SK-N-SH (cell line): ENCODE data around the gene RAE1. TPM values are rescaled to one million over a fixed set of nuclear protein-coding genes. Genes with fewer than 3 reads are reported as not detected.

Source experiments
- CTCF ChIA-PET: fragments of 300-600, 350-600 bp; formaldehyde crosslinking; extraction: SDS; loops from one replicate; lab custom pipeline; 2021; lab: Yijun Ruan, JAX
- POLR2A ChIA-PET: fragments of 350-600 bp; sonication (Branson Sonifier 250); formaldehyde crosslinking; extraction: SDS; loops from one replicate; lab custom pipeline; 2020; ENCODE audit warnings: antibody characterized with exemption, inconsistent platforms; lab: Yijun Ruan, JAX
- DNase-seq: peaks from one replicate; pipeline ENCODE4 v3.0.0; 2012
- H2AFZ ChIP-seq: fragments of 200-600 bp; sonication (generic); 2 replicates; pipeline ENCODE4 v1.8.1; 2016; ENCODE audit warnings: antibody characterized with exemption, mild to moderate bottlenecking, low read depth
- H3F3A ChIP-seq: fragments of 200-600 bp; sonication (generic); replicated peaks from 2 replicates; pipeline ENCODE3; 2016; ENCODE audit warnings: antibody characterized with exemption, mild to moderate bottlenecking; ENCODE audit not compliant: insufficient read depth
- H3K27ac ChIP-seq, 2 experiments: fragments of 200-500 bp in 1 of 2; fragments of 200-600 bp in 1 of 2; sonication (Bioruptor generic) in 1 of 2; sonication (generic), shearing (Covaris generic) in 1 of 2; 2 replicates each; pipeline versions ENCODE4 v1.5.1 to v1.6.1; 2014 to 2016; ENCODE audit warnings: low read depth in 2 of 2, inconsistent platforms in 1 of 2, low read length in 1 of 2, mild to moderate bottlenecking in 1 of 2, mixed read lengths in 1 of 2
- H3K27me3 ChIP-seq: fragments of 200-600 bp; sonication (generic), shearing (Covaris generic); 2 replicates; pipeline ENCODE4 v1.6.1; 2016; ENCODE audit warnings: mixed run types; ENCODE audit not compliant: insufficient read depth
- H3K36me3 ChIP-seq, 2 experiments: fragments of 200-500 bp in 1 of 2; fragments of 200-600 bp in 1 of 2; sonication (Bioruptor generic) in 1 of 2; sonication (generic) in 1 of 2; replicated peaks in 1 of 2; 2 replicates each; pipeline versions ENCODE3 to v1.5.1; 2014 to 2016; ENCODE audit warnings: low read length in 1 of 2, mild to moderate bottlenecking in 1 of 2; ENCODE audit not compliant: insufficient read depth in 2 of 2, control insufficient read depth in 1 of 2
- H3K4me1 ChIP-seq, 2 experiments: fragments of 200-500 bp in 1 of 2; fragments of 200-600 bp in 1 of 2; sonication (Bioruptor generic) in 1 of 2; sonication (generic), shearing (Covaris generic) in 1 of 2; 2 replicates each; pipeline versions ENCODE4 v1.5.1 to v1.6.1; 2014 to 2016; ENCODE audit warnings: low read depth in 1 of 2, low read length in 1 of 2, mixed run types in 1 of 2; ENCODE audit not compliant: insufficient read depth in 2 of 2, control insufficient read depth in 1 of 2
- H3K4me2 ChIP-seq: fragments of 200-600 bp; sonication (generic), shearing (Covaris generic); 2 replicates; pipeline ENCODE4 v1.6.1; 2017; ENCODE audit warnings: mixed run types
- H3K4me3 ChIP-seq, 2 experiments: fragments of 200-500 bp in 1 of 2; fragments of 200-600 bp in 1 of 2; sonication (Bioruptor generic) in 1 of 2; sonication (generic), shearing (Covaris generic) in 1 of 2; 2 replicates each; pipeline versions ENCODE4 v1.5.1 to v1.8.1; 2014 to 2016; ENCODE audit warnings: low read depth in 2 of 2, inconsistent platforms in 1 of 2, low read length in 1 of 2, mild to moderate bottlenecking in 1 of 2, mixed read lengths in 1 of 2, moderate library complexity in 1 of 2
- H3K79me2 ChIP-seq: fragments of 200-600 bp; sonication (generic); 2 replicates; pipeline ENCODE4 v1.8.1; 2017; ENCODE audit warnings: mild to moderate bottlenecking; ENCODE audit not compliant: insufficient read depth
- H3K9ac ChIP-seq: fragments of 200-600 bp; sonication (generic); 2 replicates; pipeline ENCODE4 v1.6.1; 2017; ENCODE audit warnings: mixed run types
- H3K9me2 ChIP-seq: fragments of 200-600 bp; sonication (generic); 2 replicates; pipeline ENCODE4 v1.6.1; 2017; ENCODE audit warnings: mixed run types
- H3K9me3 ChIP-seq: fragments of 200-600 bp; sonication (generic); 2 replicates; pipeline ENCODE4 v1.6.1; 2017; ENCODE audit warnings: mixed run types, mild to moderate bottlenecking, moderate library complexity
- H4K20me1 ChIP-seq: fragments of 200-600 bp; sonication (generic); 2 replicates; pipeline ENCODE4 v1.6.1; 2017; ENCODE audit warnings: mild to moderate bottlenecking, mixed run types; ENCODE audit not compliant: insufficient read depth
- EP300 ChIP-seq, 2 experiments: IDR thresholded peaks; 2 replicates each; pipeline versions ENCODE4 v1.4.0 to v1.6.1; 2012; ENCODE audit warnings: borderline replicate concordance in 1 of 2, low read depth in 1 of 2, low read length in 1 of 2
- FOSL2 ChIP-seq: IDR thresholded peaks from 2 replicates; pipeline ENCODE4 v1.4.0; 2012; ENCODE audit warnings: low read depth, mild to moderate bottlenecking, moderate library complexity, borderline replicate concordance
- NFIC ChIP-seq: IDR thresholded peaks from 2 replicates; pipeline ENCODE4 v1.4.0; 2012; ENCODE audit warnings: borderline replicate concordance
- RCOR1 ChIP-seq: fragments of 150-350 bp; IDR thresholded peaks from 2 replicates; pipeline ENCODE4 v1.6.1; 2017; ENCODE audit warnings: antibody characterized with exemption, low read length
- TCF12 ChIP-seq: IDR thresholded peaks from 2 replicates; pipeline ENCODE4 v1.4.0; 2012
- WGBS: methylation state at CpG from one replicate; pipeline ENCODE4 v1.1.6; 2017; ENCODE audit warnings: low lambda C conversion rate; 5-methylcytosine and 5-hydroxymethylcytosine counted together
- polyA plus RNA-seq, 3 experiments: library from polyadenylated mRNA; depleted of rRNA; stranded (reverse); fragments of >200 nt; gene quantifications; 2 replicates each; pipeline ENCODE4 v1.2.3, GENCODE V29; 2012
- TF ChIP-seq, protein P1 (sequence below): IDR thresholded peaks from 2 replicates; pipeline ENCODE4 v1.4.0; 2012; ENCODE audit warnings: low read depth, borderline replicate concordance
- TF ChIP-seq, protein P2 (sequence below): fragments of 200-600 bp; sonication (generic); IDR thresholded peaks from 2 replicates; pipeline ENCODE4 v1.6.1; 2017; ENCODE audit warnings: antibody characterized with exemption, mild to moderate bottlenecking, moderate library complexity

The RAE1 gene
- polyA plus RNA-seq, 1 of the 3 experiments (the other 2 are of a cell fraction), result 82.4 TPM

DNA sequence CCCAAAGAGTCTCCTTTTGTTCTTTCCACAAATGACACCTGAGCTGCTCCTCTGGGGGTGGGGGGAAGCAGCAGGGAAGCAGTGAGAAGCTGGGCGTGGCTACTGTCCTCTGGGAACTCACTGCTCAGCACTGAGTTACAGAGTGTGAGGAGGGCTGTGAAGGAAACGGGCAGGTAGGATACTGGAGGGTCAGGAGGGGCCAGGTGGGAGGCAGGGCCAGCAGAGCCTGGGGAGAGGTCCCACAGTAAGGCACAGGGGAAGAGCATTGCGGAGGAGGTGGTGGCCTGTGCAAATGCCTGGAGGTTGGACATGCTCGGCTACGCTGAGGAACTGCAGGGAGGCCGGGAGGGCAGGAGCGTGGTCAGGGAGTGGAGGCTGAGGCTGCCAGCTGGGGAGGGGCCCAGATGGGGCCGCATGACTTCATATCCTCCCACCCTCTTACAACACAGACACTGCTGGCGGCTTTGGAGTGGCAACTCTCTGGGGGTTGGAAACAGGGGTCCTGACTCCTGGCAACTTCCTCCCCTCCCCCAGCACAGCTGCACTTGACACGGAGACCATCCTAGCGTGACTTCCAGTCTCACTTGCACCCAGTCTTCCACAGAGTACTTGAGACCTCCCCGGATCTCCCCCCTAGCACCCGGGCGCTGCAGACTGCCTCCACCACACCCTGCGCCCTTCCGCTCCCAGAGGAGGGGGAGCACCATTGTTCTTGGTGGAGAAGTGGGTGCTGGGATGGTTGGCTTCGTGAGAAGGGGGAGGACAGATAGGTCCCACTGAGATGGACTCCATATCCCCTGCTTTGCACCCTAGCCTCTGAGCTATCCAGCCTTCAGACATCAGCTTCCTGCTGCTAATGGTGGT is 74.3 kb downstream of the RAE1 start:
- ChIA-PET CTCF (no interaction called here), POLR2A (no interaction called here)
- Histone ChIP-seq H4K20me1 (no peaks in the 10 kb centered on the region), H3K27ac (no peak overlapping the region), H3K36me3 (no peaks in the 10 kb centered on the region), H3K9me3 (no peaks in the 10 kb centered on the region), H3K9ac (no peak overlapping the region), H3K79me2 (no peaks in the 10 kb centered on the region), H3K4me3 (no peak overlapping the region), H2AFZ (no peak overlapping the region), H3K4me2 (no peak overlapping the region), H3K4me1 (no peaks in the 10 kb centered on the region), H3K27me3 (no peaks in the 10 kb centered on the region), H3K9me2 (no peaks in the 10 kb centered on the region), H3F3A (no peaks in the 10 kb centered on the region)
- TF ChIP-seq FOSL2, result no peak
- TF ChIP-seq NFIC, result no peak
- TF ChIP-seq, protein P1, sequence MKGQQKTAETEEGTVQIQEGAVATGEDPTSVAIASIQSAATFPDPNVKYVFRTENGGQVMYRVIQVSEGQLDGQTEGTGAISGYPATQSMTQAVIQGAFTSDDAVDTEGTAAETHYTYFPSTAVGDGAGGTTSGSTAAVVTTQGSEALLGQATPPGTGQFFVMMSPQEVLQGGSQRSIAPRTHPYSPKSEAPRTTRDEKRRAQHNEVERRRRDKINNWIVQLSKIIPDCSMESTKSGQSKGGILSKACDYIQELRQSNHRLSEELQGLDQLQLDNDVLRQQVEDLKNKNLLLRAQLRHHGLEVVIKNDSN, result no peak
- TF ChIP-seq EP300 (IDR thresholded peaks at IDR 0.05; ENCODE audit: borderline replicate concordance in 1 of 2, low read depth in 1 of 2, low read length in 1 of 2), result no peak
- no peak for TF ChIP-seq TCF12
- TF ChIP-seq, protein P2, sequence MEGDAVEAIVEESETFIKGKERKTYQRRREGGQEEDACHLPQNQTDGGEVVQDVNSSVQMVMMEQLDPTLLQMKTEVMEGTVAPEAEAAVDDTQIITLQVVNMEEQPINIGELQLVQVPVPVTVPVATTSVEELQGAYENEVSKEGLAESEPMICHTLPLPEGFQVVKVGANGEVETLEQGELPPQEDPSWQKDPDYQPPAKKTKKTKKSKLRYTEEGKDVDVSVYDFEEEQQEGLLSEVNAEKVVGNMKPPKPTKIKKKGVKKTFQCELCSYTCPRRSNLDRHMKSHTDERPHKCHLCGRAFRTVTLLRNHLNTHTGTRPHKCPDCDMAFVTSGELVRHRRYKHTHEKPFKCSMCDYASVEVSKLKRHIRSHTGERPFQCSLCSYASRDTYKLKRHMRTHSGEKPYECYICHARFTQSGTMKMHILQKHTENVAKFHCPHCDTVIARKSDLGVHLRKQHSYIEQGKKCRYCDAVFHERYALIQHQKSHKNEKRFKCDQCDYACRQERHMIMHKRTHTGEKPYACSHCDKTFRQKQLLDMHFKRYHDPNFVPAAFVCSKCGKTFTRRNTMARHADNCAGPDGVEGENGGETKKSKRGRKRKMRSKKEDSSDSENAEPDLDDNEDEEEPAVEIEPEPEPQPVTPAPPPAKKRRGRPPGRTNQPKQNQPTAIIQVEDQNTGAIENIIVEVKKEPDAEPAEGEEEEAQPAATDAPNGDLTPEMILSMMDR, result no peak
- 79% methylated on average over 12 of the region's 17 CpGs for WGBS
- DNase-seq, result no peak

DNA sequence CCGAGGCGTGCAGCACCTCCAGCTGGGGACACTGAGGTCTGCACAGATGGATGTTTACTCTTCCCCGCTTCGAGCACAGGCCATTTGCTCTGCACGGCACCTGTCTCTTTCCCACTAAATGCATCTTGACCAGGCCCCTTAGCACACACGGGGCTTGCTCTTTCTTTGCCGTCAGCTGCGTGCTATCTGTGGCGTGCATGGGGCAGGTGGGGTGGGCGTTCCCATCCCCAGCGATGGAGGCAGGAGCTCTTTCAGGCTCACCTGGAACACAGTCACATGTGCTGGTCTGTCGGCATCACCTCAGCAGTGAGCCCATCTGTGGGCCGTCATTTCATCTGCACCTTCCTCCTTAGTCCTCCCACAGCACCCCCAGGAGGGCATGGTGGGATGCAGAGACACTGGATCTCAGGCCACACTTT is 75.2 kb downstream of the RAE1 start:
- TF ChIP-seq, protein P2, result no peak
- TF ChIP-seq RCOR1, result no peak
- no peaks in the 10 kb centered on the region for H3K9me3 ChIP-seq
- no peak overlapping the region for H3K4me3 ChIP-seq
- no peak for DNase-seq
- H3K9ac ChIP-seq, result no peak overlapping the region
- H3K79me2 ChIP-seq, result no peaks in the 10 kb centered on the region
- no peaks in the 10 kb centered on the region for H3F3A ChIP-seq
- no peaks in the 10 kb centered on the region for H4K20me1 ChIP-seq
- no peak overlapping the region for H3K4me2 ChIP-seq
- POLR2A ChIA-PET, result no interaction called here
- 78% methylated on average over 12 of the region's 13 CpGs for WGBS
- no peaks in the 10 kb centered on the region for H3K4me1 ChIP-seq
- H3K27ac ChIP-seq, result no peak overlapping the region
- H2AFZ ChIP-seq, result no peak overlapping the region
- no peaks in the 10 kb centered on the region for H3K36me3 ChIP-seq
- no peaks in the 10 kb centered on the region for H3K27me3 ChIP-seq
- CTCF ChIA-PET, result interaction anchor here (0.6 kb wide), 1 partner anchor 104 kb away, joined by 4 read pairs; no protein-coding TSS in a partner anchor
- H3K9me2 ChIP-seq, result no peaks in the 10 kb centered on the region
